ENCODE measurements around the gene MAPK4.

DNA sequence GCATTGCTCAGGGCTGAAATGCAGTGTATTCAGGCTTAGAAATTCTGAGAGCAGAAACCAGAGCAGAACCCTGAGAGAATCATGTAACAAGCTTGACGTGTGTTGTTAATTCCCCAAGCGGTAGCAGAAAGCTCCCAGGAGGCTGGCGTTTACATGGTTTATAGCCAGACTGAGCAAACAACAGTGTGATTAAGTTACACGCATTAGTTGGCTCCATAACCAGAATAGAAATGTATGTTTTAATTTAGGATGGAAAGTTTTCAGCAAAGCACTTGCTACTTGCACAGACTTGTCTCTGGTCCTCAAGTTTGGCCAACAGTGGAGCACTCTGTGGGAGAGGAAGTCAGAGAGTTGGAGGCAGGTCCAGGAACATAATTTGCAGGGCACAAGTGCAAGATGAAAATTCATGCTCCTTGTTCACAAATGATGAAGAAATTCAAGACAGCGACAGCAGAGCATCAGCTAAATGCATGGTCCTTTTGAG lies 69.3 kb downstream of the MAPK4 start:
- TF ChIP-seq ZNF274 (IDR thresholded peaks at IDR 0.05; ENCODE audit: low read depth, low read length) (no peak), YY1 (IDR thresholded peaks at IDR 0.05; ENCODE audit: insufficient read depth, insufficient read length) (no peak)

Measured in NT2/D1 (cell line).